Measurements from ENCODE around the gene PPFIA4. TPM values are rescaled to one million over a fixed set of nuclear protein-coding genes. Genes with fewer than 3 reads are reported as not detected.
"Not testable (repeated sequence)": the region's sequence is repeated elsewhere in the genome, so short reads cannot be mapped to it uniquely, and the experiment has no call there.

The PPFIA4 gene
- total and polyA plus RNA-seq, 10 donors: 0.21 to 12.0 (median 4.9) TPM

- H3K4me3 ChIP-seq: no peak overlapping the region
- peak overlapping the region in 3 of 8 donors; percentile 25 to 66 (median 44) for H3K27ac ChIP-seq
- peaks cover 0 to 15% (median 10%) of the 10 kb centered on the region in 6 donors for H3K4me1 ChIP-seq
- no peak for DNase-seq
- WGBS, 5 donors: 82 to 96% (median 86%) methylated on average over 3 of the region's 3 CpGs
- no peaks in the 10 kb centered on the region for H3K36me3 ChIP-seq
- no peaks in the 10 kb centered on the region for H3K27me3 ChIP-seq (replicated peaks in 1 of 7)
- no peaks in the 10 kb centered on the region for H3K9me3 ChIP-seq
- TF ChIP-seq POLR2A (IDR thresholded peaks at IDR 0.05) (no peak), POLR2AphosphoS5 (IDR thresholded peaks at IDR 0.05) (no peak), CTCF (IDR thresholded peaks at IDR 0.05 in 8 of 11, conservative IDR thresholded peaks at IDR 0.05 in 3 of 11) (no peak)
- intact Hi-C loops (cut with DNase I; ENCODE audit: low total_unique reads): loop anchor here (10.0 kb wide), 1 partner anchor 196 kb away; the partner anchor contains the start of gene KDM5B
Observed at GRCh38 chr1:203000217-203000944, 25.9 kb upstream of the PPFIA4 start.

GRCh38 chr1:203001986-203002385, 24.3 kb upstream of the PPFIA4 start:
- Histone ChIP-seq H3K36me3 (no peaks in the 10 kb centered on the region), H3K4me3 (no peak overlapping the region), H3K27ac (no peak overlapping the region), H3K4me1 (peaks cover 0 to 24% (median 18%) of the 10 kb centered on the region in 6 donors), H3K27me3 (replicated peaks in 1 of 7) (no peaks in the 10 kb centered on the region), H3K9me3 (no peaks in the 10 kb centered on the region)
- WGBS, 5 donors: 85 to 91% (median 88%) methylated on average over 9 of the region's 9 CpGs
- DNase-seq: no peak
- intact Hi-C loops (cut with DNase I; ENCODE audit: low total_unique reads): loop anchor here (10.0 kb wide), 1 partner anchor 197 kb away; the partner anchor contains the start of gene KDM5B
- no peak for TF ChIP-seq POLR2A (IDR thresholded peaks at IDR 0.05)
- no peak for TF ChIP-seq CTCF (IDR thresholded peaks at IDR 0.05 in 8 of 11, conservative IDR thresholded peaks at IDR 0.05 in 3 of 11)
- no peak for TF ChIP-seq POLR2AphosphoS5 (IDR thresholded peaks at IDR 0.05)

GRCh38 chr1:203002951-203003350, 23.3 kb upstream of the PPFIA4 start:
- H3K4me3 ChIP-seq: no peak overlapping the region
- H3K27me3 ChIP-seq (replicated peaks in 1 of 7): no peaks in the 10 kb centered on the region
- no peak overlapping the region for H3K27ac ChIP-seq
- 76 to 100% (median 89%) methylated on average over 1 of the region's 1 CpG for WGBS, 5 donors
- no peaks in the 10 kb centered on the region for H3K9me3 ChIP-seq
- no peak for DNase-seq
- intact Hi-C loops (cut with DNase I; ENCODE audit: low total_unique reads): loop anchor here (10.0 kb wide), 1 partner anchor 198 kb away; the partner anchor contains the start of gene KDM5B
- peaks cover under 1 to 28% (median 20%) of the 10 kb centered on the region in 6 donors for H3K4me1 ChIP-seq
- no peaks in the 10 kb centered on the region for H3K36me3 ChIP-seq
- no peak for TF ChIP-seq POLR2AphosphoS5 (IDR thresholded peaks at IDR 0.05)
- no peak for TF ChIP-seq POLR2A (IDR thresholded peaks at IDR 0.05)
- TF ChIP-seq CTCF (IDR thresholded peaks at IDR 0.05 in 8 of 11, conservative IDR thresholded peaks at IDR 0.05 in 3 of 11): no peak

- not testable (repeated sequence) for H3K27me3 ChIP-seq (replicated peaks in 1 of 7); H3K9me3 ChIP-seq; DNase-seq
- Histone ChIP-seq H3K4me3 (peak overlapping the region in 3 of 8 donors; percentile 79 to 95 (median 81)), H3K27ac (peak overlapping the region in 7 of 8 donors; percentile 84 to 95 (median 95)), H3K36me3 (peaks cover 0 to 21% (median 19%) of the 10 kb centered on the region in 6 donors), H3K4me1 (peaks cover 14 to 39% (median 34%) of the 10 kb centered on the region in 6 donors)
- 72 to 80% (median 76%) methylated on average over 17 of the region's 17 CpGs for WGBS, 5 donors
- intact Hi-C loops (cut with DNase I; ENCODE audit: low total_unique reads): loop anchor here (10.0 kb wide), 1 partner anchor 201 kb away; the partner anchor contains the start of gene KDM5B
Observed at GRCh38 chr1:203005395-203006142, 20.7 kb upstream of the PPFIA4 start.

Data from spleen (tissue), 11 donors.